Spleen (tissue), 11 donors: ENCODE measurements around the gene ZBTB7A. TPM values are rescaled to one million over a fixed set of nuclear protein-coding genes. Genes with fewer than 3 reads are reported as not detected.

Source experiments
- DNase-seq: peaks from one replicate; pipeline ENCODE4 v3.0.0-alpha.2; 2020
- H3K27ac ChIP-seq, 8 donors: fragments of 200-600 bp; sonication (generic) in 7 of 8; 1 replicate in 4 of 8; 2 replicates in 4 of 8; pipeline versions ENCODE4 v1.5.0 to v1.8.0; 2016 to 2021; ENCODE audit warnings: inconsistent platforms in 4 of 8, mild to moderate bottlenecking in 4 of 8, moderate library complexity in 1 of 8
- H3K27me3 ChIP-seq, 7 donors: fragments of 200-600 bp; sonication (generic) in 6 of 7; replicated peaks in 1 of 7; 1 replicate in 4 of 7; 2 replicates in 3 of 7; pipeline versions ENCODE4 v1.5.0 to v1.8.0; 2016 to 2021; ENCODE audit warnings: inconsistent platforms in 3 of 7, mild to moderate bottlenecking in 1 of 7
- H3K36me3 ChIP-seq, 6 donors: fragments of 200-600 bp; sonication (generic) in 5 of 6; 1 replicate in 4 of 6; 2 replicates in 2 of 6; pipeline versions ENCODE4 v1.5.0 to v1.8.0; 2016 to 2021; ENCODE audit warnings: inconsistent platforms in 2 of 6
- H3K4me1 ChIP-seq, 6 donors: fragments of 200-600 bp; sonication (generic) in 5 of 6; 1 replicate in 3 of 6; 2 replicates in 3 of 6; pipeline versions ENCODE4 v1.5.0 to v1.8.0; 2016 to 2021; ENCODE audit warnings: inconsistent platforms in 3 of 6
- H3K4me3 ChIP-seq, 8 donors: fragments of 200-600 bp; sonication (generic) in 7 of 8; 1 replicate in 4 of 8; 2 replicates in 4 of 8; pipeline versions ENCODE4 v1.5.0 to v1.8.0; 2016 to 2021; ENCODE audit warnings: inconsistent platforms in 4 of 8, mild to moderate bottlenecking in 4 of 8, moderate library complexity in 2 of 8
- H3K9me3 ChIP-seq, 8 donors: fragments of 200-600 bp; sonication (generic) in 7 of 8; 1 replicate in 4 of 8; 2 replicates in 4 of 8; pipeline versions ENCODE4 v1.5.0 to v1.8.0; 2016 to 2021; ENCODE audit warnings: inconsistent platforms in 4 of 8
- CTCF ChIP-seq, 11 experiments: fragments of 200-600 bp in 7 of 11; fragments of 450-650 bp in 4 of 11; sonication (generic) in 4 of 11; IDR thresholded peaks in 8 of 11; conservative IDR thresholded peaks in 3 of 11; 1 replicate in 7 of 11; 2 replicates in 4 of 11; pipeline versions ENCODE4 v1.4.0 to v1.8.0; 2016 to 2021; ENCODE audit warnings: antibody characterized with exemption in 11 of 11, inconsistent platforms in 4 of 11, mild to moderate bottlenecking in 1 of 11
- POLR2A ChIP-seq, 3 donors: fragments of 450-650 bp; IDR thresholded peaks; one replicate each; pipeline ENCODE4 v1.5.1; 2017; ENCODE audit warnings: antibody characterized with exemption in 3 of 3, mild to moderate bottlenecking in 1 of 3
- POLR2AphosphoS5 ChIP-seq, 3 donors: sonication (generic); formaldehyde crosslinking; IDR thresholded peaks; one replicate each; pipeline ENCODE4 v1.5.1; 2017; ENCODE audit warnings: antibody characterized with exemption in 3 of 3
- WGBS, 5 donors: extraction: QIAGEN DNeasy Blood & Tissue Kit in 3 of 5; methylation state at CpG; one replicate each; pipeline versions ENCODE4 v1.1.5 to v1.1.7; 2013 to 2018; 5-methylcytosine and 5-hydroxymethylcytosine counted together
- intact Hi-C: fragments of 100-400 bp; cut with DNase I; formaldehyde crosslinking; loops from one replicate; pipeline ENCODE4 v1.15.0; 2023; ENCODE audit warnings: low total_unique reads
- polyA plus RNA-seq, 3 donors: library from polyadenylated mRNA; stranded (reverse); fragments of 200-250 nt; gene quantifications; one replicate each; pipeline ENCODE4 v1.2.1, GENCODE V29; 2013
- total RNA-seq, 7 donors: library from RNA; depleted of rRNA in 3 of 7; stranded (reverse); fragments of >200 nt in 3 of 7; fragmentation: NEBNext Ultra II Directional in 4 of 7; extraction: Animal tissue kit (Norgen Biotek cat#: 25700) in 4 of 7; gene quantifications; one replicate each; pipeline versions ENCODE4 v1.1.0 to v1.2.1, GENCODE V29; 2016 to 2021
- donor health status: healthy with polysubstance abuse.
- donor health status: DM: no; HTN: no; CAD: no; lungs with moderate emphysema.
- donor health status: DM: no; HTN: no; CAD: no.
- donor health status: Bipolar disorder and iron deficiency.
- donor health status: healthy.
- donor health status: DM: no; HTN: no; CAD: no.
- donor health status: DM: yes; HTN: yes; CAD: no.

Gene ZBTB7A
- total and polyA plus RNA-seq, 10 donors, result 4.0 to 68.1 (median 50.8) TPM

- TF ChIP-seq CTCF (IDR thresholded peaks at IDR 0.05 in 8 of 11, conservative IDR thresholded peaks at IDR 0.05 in 3 of 11) (no peak), POLR2AphosphoS5 (IDR thresholded peaks at IDR 0.05) (peak in 2 of 3 donors; percentile 15 to 49), POLR2A (IDR thresholded peaks at IDR 0.05) (no peak)
- no peaks in the 10 kb centered on the region for H3K27me3 ChIP-seq
- H3K27ac ChIP-seq, result peak overlapping the region in 1 of 8 donors; percentile 21
- H3K36me3 ChIP-seq, result peaks cover 6 to 100% (median 83%) of the 10 kb centered on the region in 6 donors
- DNase-seq, result no peak
- intact Hi-C loops, result no loop called here
- H3K4me3 ChIP-seq, result no peak overlapping the region
- no peaks in the 10 kb centered on the region for H3K9me3 ChIP-seq
- WGBS, 5 donors, result 78 to 91% (median 83%) methylated on average over 7 to 15 of the region's 15 CpGs
- peaks cover 17 to 74% (median 37%) of the 10 kb centered on the region in 6 donors for H3K4me1 ChIP-seq
Observed at GRCh38 chr19:4049432-4049831, 17.3 kb downstream of the ZBTB7A start.

- TF ChIP-seq POLR2A (IDR thresholded peaks at IDR 0.05), result no peak
- peak in 1 of 3 donors; percentile 36 for TF ChIP-seq POLR2AphosphoS5 (IDR thresholded peaks at IDR 0.05)
- no peak for TF ChIP-seq CTCF (IDR thresholded peaks at IDR 0.05 in 8 of 11, conservative IDR thresholded peaks at IDR 0.05 in 3 of 11)
- intact Hi-C loops, result no loop called here
- Histone ChIP-seq H3K36me3 (peaks cover 0 to 94% (median 64%) of the 10 kb centered on the region in 6 donors), H3K4me3 (no peak overlapping the region), H3K4me1 (peaks cover 0 to 73% (median 27%) of the 10 kb centered on the region in 6 donors), H3K27me3 (no peaks in the 10 kb centered on the region), H3K27ac (no peak overlapping the region), H3K9me3 (no peaks in the 10 kb centered on the region)
- no peak for DNase-seq
- WGBS, 5 donors, result 86 to 92% (median 90%) methylated on average over 32 to 33 of the region's 33 CpGs
Observed at GRCh38 chr19:4046946-4047683, 19.6 kb downstream of the ZBTB7A start.

GRCh38 chr19:4046362-4046691 is 20.4 kb downstream of the ZBTB7A start:
- Histone ChIP-seq H3K9me3 (no peaks in the 10 kb centered on the region), H3K27me3 (no peaks in the 10 kb centered on the region), H3K4me1 (peaks cover 0 to 72% (median 25%) of the 10 kb centered on the region in 6 donors), H3K27ac (no peak overlapping the region), H3K36me3 (peaks cover 0 to 94% (median 61%) of the 10 kb centered on the region in 6 donors), H3K4me3 (no peak overlapping the region)
- DNase-seq, result no peak
- intact Hi-C loops, result no loop called here
- 78 to 91% (median 81%) methylated on average over 7 of the region's 7 CpGs for WGBS, 5 donors
- TF ChIP-seq POLR2A (IDR thresholded peaks at IDR 0.05) (no peak), POLR2AphosphoS5 (IDR thresholded peaks at IDR 0.05) (no peak), CTCF (IDR thresholded peaks at IDR 0.05 in 8 of 11, conservative IDR thresholded peaks at IDR 0.05 in 3 of 11) (no peak)

- intact Hi-C loops, result no loop called here
- 88 to 93% (median 90%) methylated on average over 32 of the region's 32 CpGs for WGBS, 5 donors
- TF ChIP-seq POLR2A (IDR thresholded peaks at IDR 0.05) (no peak), POLR2AphosphoS5 (IDR thresholded peaks at IDR 0.05) (peak in 1 of 3 donors; percentile 28)
- H3K4me3 ChIP-seq, result no peak overlapping the region
- no peaks in the 10 kb centered on the region for H3K27me3 ChIP-seq
- peaks cover 0 to 71% (median 28%) of the 10 kb centered on the region in 6 donors for H3K4me1 ChIP-seq
- no peak for DNase-seq
- H3K9me3 ChIP-seq, result no peaks in the 10 kb centered on the region
- H3K27ac ChIP-seq, result peak overlapping the region in 1 of 8 donors; percentile 7
- H3K36me3 ChIP-seq, result peaks cover 0 to 94% (median 57%) of the 10 kb centered on the region in 6 donors
Observed at GRCh38 chr19:4045597-4046361, 20.9 kb downstream of the ZBTB7A start.
